Activated CD8-positive, alpha-beta T cell treated with anti-CD3 and anti-CD28 coated beads for 36 hours (primary cell): ENCODE measurements around the gene DUSP1. TPM values are rescaled to one million over a fixed set of nuclear protein-coding genes. Genes with fewer than 3 reads are reported as not detected.

Experiments used
- ATAC-seq: fragments of 200-7000 bp; cut with Tn5 transposase; one replicate; pipeline ENCODE4 v1.10.0; 2021; ENCODE audit warnings: mild to moderate bottlenecking, moderate library complexity
- CTCF ChIA-PET: fragments of 350-600 bp; sonication (Branson Sonifier 250); formaldehyde crosslinking; loops from one replicate; lab custom pipeline; 2021; ENCODE audit warnings: antibody characterized with exemption; lab: Charles Lee
- POLR2A ChIA-PET: fragments of 350-600 bp; sonication (Branson Sonifier 250); formaldehyde crosslinking; loops from one replicate; lab custom pipeline; 2021; ENCODE audit warnings: antibody characterized with exemption; lab: Charles Lee
- DNase-seq: peaks from one replicate; pipeline ENCODE4 v3.0.0-alpha.2; 2020
- H3K27ac Mint-ChIP-seq: one replicate; pipeline ENCODE4 v1.8.0; 2021; ENCODE audit warnings: mild to moderate bottlenecking, mixed read lengths
- H3K27me3 Mint-ChIP-seq: one replicate; pipeline ENCODE4 v1.8.0; 2021; ENCODE audit warnings: mixed read lengths
- H3K36me3 Mint-ChIP-seq: one replicate; pipeline ENCODE4 v1.8.0; 2021; ENCODE audit warnings: low read depth, mixed read lengths
- H3K4me1 Mint-ChIP-seq: one replicate; pipeline ENCODE4 v1.8.0; 2021; ENCODE audit warnings: low read depth, mixed read lengths
- H3K4me3 Mint-ChIP-seq: one replicate; pipeline ENCODE4 v1.8.0; 2021; ENCODE audit warnings: mild to moderate bottlenecking, moderate library complexity, mixed read lengths
- H3K9me3 Mint-ChIP-seq: one replicate; pipeline ENCODE4 v1.8.0; 2021; ENCODE audit warnings: mixed read lengths
- CTCF ChIP-seq: fragments of 200-600 bp; IDR thresholded peaks from one replicate; pipeline ENCODE4 v1.8.0; 2022; ENCODE audit warnings: antibody characterized with exemption, mild to moderate bottlenecking
- intact Hi-C: fragments of 100-400 bp; cut with micrococcal nuclease; formaldehyde crosslinking; loops from one replicate; pipeline ENCODE4 v1.10.0; 2022
- total RNA-seq, 2 experiments: library from RNA; stranded (reverse); gene quantifications; one replicate each; pipeline ENCODE4 v1.2.3, GENCODE V29; 2021

Gene DUSP1
- total RNA-seq, 2 experiments from 2014 or later, result 16.6 to 17.9 TPM

- intact Hi-C loops, result loop anchor here (5.0 kb wide), 3 partner anchors 38 to 68 kb away; no protein-coding TSS in a partner anchor
- Mint-ChIP-seq H3K4me3 (peak overlapping the region; percentile 90), H3K27me3 (no peaks in the 10 kb centered on the region), H3K36me3 (peaks cover 20% of the 10 kb centered on the region), H3K27ac (peak overlapping the region; percentile 80), H3K9me3 (no peaks in the 10 kb centered on the region), H3K4me1 (peaks cover 70% of the 10 kb centered on the region)
- ATAC-seq (no peak), DNase-seq (no peak)
- no peak for TF ChIP-seq CTCF
- CTCF ChIA-PET, result interaction anchor here (0.7 to 4.2 kb wide), 12 partner anchors 10 to 164 kb away, joined by 3 to 26 read pairs (median 4); no protein-coding TSS in a partner anchor
- POLR2A ChIA-PET, result interaction anchor here (0.9 to 2.6 kb wide), 13 partner anchors 8 to 191 kb away, joined by 3 to 22 read pairs (median 4); no protein-coding TSS in a partner anchor
These were observed 1.2 kb downstream of the DUSP1 start for GRCh38 chr5:172769616-172770373.

- no peaks in the 10 kb centered on the region for H3K9me3 Mint-ChIP-seq
- POLR2A ChIA-PET, result interaction anchor here (1.3 to 1.4 kb wide), 2 partner anchors 8 to 81 kb away, joined by 3 to 6 read pairs; no protein-coding TSS in a partner anchor
- H3K4me3 Mint-ChIP-seq, result peak overlapping the region; percentile 90
- peaks cover 68% of the 10 kb centered on the region for H3K4me1 Mint-ChIP-seq
- intact Hi-C loops, result no loop called here
- DNase-seq (no peak), ATAC-seq (no peak)
- no peaks in the 10 kb centered on the region for H3K27me3 Mint-ChIP-seq
- H3K27ac Mint-ChIP-seq, result peak overlapping the region; percentile 80
- CTCF ChIA-PET, result interaction anchor here (1.6 to 4.2 kb wide), 5 partner anchors 11 to 163 kb away, joined by 4 to 26 read pairs (median 7); no protein-coding TSS in a partner anchor
- TF ChIP-seq CTCF, result no peak
- peaks cover 20% of the 10 kb centered on the region for H3K36me3 Mint-ChIP-seq
These were observed 1.7 kb downstream of the DUSP1 start for GRCh38 chr5:172769342-172769615.

- ATAC-seq (no peak), DNase-seq (no peak)
- peaks cover 64% of the 10 kb centered on the region for H3K4me1 Mint-ChIP-seq
- peaks cover 20% of the 10 kb centered on the region for H3K36me3 Mint-ChIP-seq
- H3K9me3 Mint-ChIP-seq, result no peaks in the 10 kb centered on the region
- ChIA-PET POLR2A (interaction anchor here (1.4 kb wide), 1 partner anchor 9 kb away, joined by 6 read pairs; no protein-coding TSS in a partner anchor), CTCF (interaction anchor here (1.6 to 4.2 kb wide), 3 partner anchors 52 to 164 kb away, joined by 4 to 20 read pairs (median 7); no protein-coding TSS in a partner anchor)
- H3K4me3 Mint-ChIP-seq, result peak overlapping the region; percentile 90
- peak overlapping the region; percentile 80 for H3K27ac Mint-ChIP-seq
- no peaks in the 10 kb centered on the region for H3K27me3 Mint-ChIP-seq
- intact Hi-C loops, result no loop called here
- TF ChIP-seq CTCF, result no peak
These were observed 2.2 kb downstream of the DUSP1 start for GRCh38 chr5:172768573-172769341.

- DNase-seq (no peak), ATAC-seq (no peak)
- CTCF ChIA-PET, result no interaction called here
- intact Hi-C loops, result no loop called here
- no peaks in the 10 kb centered on the region for H3K27me3 Mint-ChIP-seq
- peaks cover 58% of the 10 kb centered on the region for H3K4me1 Mint-ChIP-seq
- POLR2A ChIA-PET, result interaction anchor here (1.4 kb wide), 1 partner anchor 10 kb away, joined by 6 read pairs; no protein-coding TSS in a partner anchor
- no peak overlapping the region for H3K27ac Mint-ChIP-seq
- H3K36me3 Mint-ChIP-seq, result peaks cover 20% of the 10 kb centered on the region
- H3K4me3 Mint-ChIP-seq, result no peak overlapping the region
- no peak for TF ChIP-seq CTCF
- H3K9me3 Mint-ChIP-seq, result no peaks in the 10 kb centered on the region
These were observed 2.9 kb downstream of the DUSP1 start for GRCh38 chr5:172768098-172768572.
